ENCODE measurements around the gene OPHN1. TPM values are rescaled to one million over a fixed set of nuclear protein-coding genes. Genes with fewer than 3 reads are reported as not detected.

The OPHN1 gene
- total RNA-seq, 6 experiments from 2014 or later: 7.8 to 12.5 (median 10.6) TPM

- no peak for DNase-seq
- Mint-ChIP-seq H3K9me3 (no peaks in the 10 kb centered on the region), H3K4me1 (ENCODE audit: low read depth) (no peaks in the 10 kb centered on the region), H3K36me3 (ENCODE audit: low read depth) (no peaks in the 10 kb centered on the region), H3K4me3 (no peak overlapping the region), H3K27me3 (ENCODE audit: insufficient read depth) (no peaks in the 10 kb centered on the region), H3K27ac (no peak overlapping the region)
- TF ChIP-seq CTCF (IDR thresholded peaks at IDR 0.05): no peak
Measured at GRCh38 chrX:68304602-68305001, 128.7 kb downstream of the OPHN1 start.

GRCh38 chrX:68299898-68300297 lies 133.4 kb downstream of the OPHN1 start:
- no peak for DNase-seq
- Mint-ChIP-seq H3K27me3 (ENCODE audit: insufficient read depth) (no peaks in the 10 kb centered on the region), H3K9me3 (no peaks in the 10 kb centered on the region), H3K27ac (no peak overlapping the region), H3K36me3 (ENCODE audit: low read depth) (no peaks in the 10 kb centered on the region), H3K4me1 (ENCODE audit: low read depth) (no peaks in the 10 kb centered on the region), H3K4me3 (no peak overlapping the region)
- no peak for TF ChIP-seq CTCF (IDR thresholded peaks at IDR 0.05)

GRCh38 chrX:68292471-68292870 lies 140.8 kb downstream of the OPHN1 start:
- Mint-ChIP-seq H3K27me3 (ENCODE audit: insufficient read depth) (no peaks in the 10 kb centered on the region; the same call in 1 of the 2 replicates), H3K9me3 (no peaks in the 10 kb centered on the region), H3K4me3 (no peak overlapping the region), H3K4me1 (ENCODE audit: low read depth) (peaks cover 17% of the 10 kb centered on the region), H3K36me3 (ENCODE audit: low read depth) (no peaks in the 10 kb centered on the region), H3K27ac (no peak overlapping the region; the same call in 1 of the 2 replicates)
- TF ChIP-seq CTCF (IDR thresholded peaks at IDR 0.05): no peak
- peak; percentile 20 for DNase-seq

GRCh38 chrX:68288127-68288526 lies 145.2 kb downstream of the OPHN1 start:
- Mint-ChIP-seq H3K9me3 (no peaks in the 10 kb centered on the region), H3K4me1 (ENCODE audit: low read depth) (peaks cover 33% of the 10 kb centered on the region), H3K27me3 (ENCODE audit: insufficient read depth) (no peaks in the 10 kb centered on the region; the same call in 1 of the 2 replicates), H3K4me3 (no peak overlapping the region), H3K36me3 (ENCODE audit: low read depth) (peaks cover 8% of the 10 kb centered on the region; the same call in 1 of the 2 replicates), H3K27ac (no peak overlapping the region)
- DNase-seq: no peak
- TF ChIP-seq CTCF (IDR thresholded peaks at IDR 0.05): no peak

GRCh38 chrX:68287419-68287818 lies 145.9 kb downstream of the OPHN1 start:
- no peaks in the 10 kb centered on the region for H3K9me3 Mint-ChIP-seq
- TF ChIP-seq CTCF (IDR thresholded peaks at IDR 0.05): no peak
- H3K36me3 Mint-ChIP-seq (ENCODE audit: low read depth): peaks cover 8% of the 10 kb centered on the region; the same call in 1 of the 2 replicates
- H3K4me3 Mint-ChIP-seq: no peak overlapping the region
- H3K27me3 Mint-ChIP-seq (ENCODE audit: insufficient read depth): no peaks in the 10 kb centered on the region; the same call in 1 of the 2 replicates
- no peak for DNase-seq
- peaks cover 26% of the 10 kb centered on the region for H3K4me1 Mint-ChIP-seq (ENCODE audit: low read depth)
- no peak overlapping the region for H3K27ac Mint-ChIP-seq

- peaks cover 24% of the 10 kb centered on the region for H3K4me1 Mint-ChIP-seq (ENCODE audit: low read depth)
- H3K4me3 Mint-ChIP-seq: no peak overlapping the region
- H3K36me3 Mint-ChIP-seq (ENCODE audit: low read depth): peaks cover 8% of the 10 kb centered on the region; the same call in 1 of the 2 replicates
- TF ChIP-seq CTCF (IDR thresholded peaks at IDR 0.05): no peak
- DNase-seq: no peak
- no peak overlapping the region for H3K27ac Mint-ChIP-seq
- no peaks in the 10 kb centered on the region for H3K9me3 Mint-ChIP-seq
- H3K27me3 Mint-ChIP-seq (ENCODE audit: insufficient read depth): no peaks in the 10 kb centered on the region; the same call in 1 of the 2 replicates
Measured at GRCh38 chrX:68286980-68287379, 146.3 kb downstream of the OPHN1 start.
